Neural progenitor cell (in vitro differentiated cells): Measurements from ENCODE around the gene LILRB2.

Experiments used
- EZH2phosphoT487 ChIP-seq: fragments of 200-600 bp; sonication (generic); IDR thresholded peaks from 2 replicates; pipeline ENCODE4 v1.6.1; 2017; ENCODE audit warnings: antibody characterized with exemption
- TF ChIP-seq, protein P1 (sequence below): fragments of 200-600 bp; sonication (generic); IDR thresholded peaks from 2 replicates; pipeline ENCODE4 v1.5.1; 2017; ENCODE audit warnings: antibody characterized with exemption, mild to moderate bottlenecking

GRCh38 chr19:54281007-54281728 is at the start of gene LILRB2:
- TF ChIP-seq EZH2phosphoT487: no peak
- TF ChIP-seq, protein P1, sequence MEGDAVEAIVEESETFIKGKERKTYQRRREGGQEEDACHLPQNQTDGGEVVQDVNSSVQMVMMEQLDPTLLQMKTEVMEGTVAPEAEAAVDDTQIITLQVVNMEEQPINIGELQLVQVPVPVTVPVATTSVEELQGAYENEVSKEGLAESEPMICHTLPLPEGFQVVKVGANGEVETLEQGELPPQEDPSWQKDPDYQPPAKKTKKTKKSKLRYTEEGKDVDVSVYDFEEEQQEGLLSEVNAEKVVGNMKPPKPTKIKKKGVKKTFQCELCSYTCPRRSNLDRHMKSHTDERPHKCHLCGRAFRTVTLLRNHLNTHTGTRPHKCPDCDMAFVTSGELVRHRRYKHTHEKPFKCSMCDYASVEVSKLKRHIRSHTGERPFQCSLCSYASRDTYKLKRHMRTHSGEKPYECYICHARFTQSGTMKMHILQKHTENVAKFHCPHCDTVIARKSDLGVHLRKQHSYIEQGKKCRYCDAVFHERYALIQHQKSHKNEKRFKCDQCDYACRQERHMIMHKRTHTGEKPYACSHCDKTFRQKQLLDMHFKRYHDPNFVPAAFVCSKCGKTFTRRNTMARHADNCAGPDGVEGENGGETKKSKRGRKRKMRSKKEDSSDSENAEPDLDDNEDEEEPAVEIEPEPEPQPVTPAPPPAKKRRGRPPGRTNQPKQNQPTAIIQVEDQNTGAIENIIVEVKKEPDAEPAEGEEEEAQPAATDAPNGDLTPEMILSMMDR: no peak
